H9 (cell line): ENCODE data around the gene MRLN. TPM values are rescaled to one million over a fixed set of nuclear protein-coding genes. Genes with fewer than 3 reads are reported as not detected.

Experiments
- DNase-seq: peaks from one replicate; pipeline ENCODE4 v3.0.0-alpha.2; 2017
- H2AFZ ChIP-seq: one replicate; pipeline ENCODE4 v1.6.1; 2013; ENCODE audit warnings: mild to moderate bottlenecking, low read length, control low read depth, moderate library complexity
- H2AK5ac ChIP-seq: 2 replicates; pipeline ENCODE4 v1.6.1; 2013; ENCODE audit warnings: low read length, control low read depth, mixed read lengths; ENCODE audit not compliant: insufficient read length
- H2BK120ac ChIP-seq: one replicate; pipeline ENCODE4 v1.6.1; 2013; ENCODE audit warnings: low read depth, mild to moderate bottlenecking, low read length, control low read depth, inconsistent platforms; ENCODE audit not compliant: poor library complexity, severe bottlenecking
- H2BK12ac ChIP-seq: 2 replicates; pipeline ENCODE4 v1.6.1; 2013; ENCODE audit warnings: low read length, control low read depth, mixed read lengths, low read depth; ENCODE audit not compliant: insufficient read length
- H2BK15ac ChIP-seq: 2 replicates; pipeline ENCODE4 v1.6.1; 2013; ENCODE audit warnings: low read depth, low read length, control low read depth
- H2BK20ac ChIP-seq: one replicate; pipeline ENCODE4 v1.6.1; 2013; ENCODE audit warnings: low read depth, mild to moderate bottlenecking, low read length, control low read depth, inconsistent platforms; ENCODE audit not compliant: poor library complexity, severe bottlenecking
- H2BK5ac ChIP-seq: 2 replicates; pipeline ENCODE4 v1.6.1; 2013; ENCODE audit warnings: low read length, control low read depth, mixed read lengths; ENCODE audit not compliant: insufficient read length
- H3K14ac ChIP-seq: 2 replicates; pipeline ENCODE4 v1.6.1; 2013; ENCODE audit warnings: low read length, control low read depth; ENCODE audit not compliant: insufficient read depth
- H3K18ac ChIP-seq: 2 replicates; pipeline ENCODE4 v1.6.1; 2013; ENCODE audit warnings: low read depth, mild to moderate bottlenecking, mixed read lengths, low read length, control low read depth; ENCODE audit not compliant: insufficient read length
- H3K23ac ChIP-seq: 2 replicates; pipeline ENCODE4 v1.6.1; 2013; ENCODE audit warnings: low read length, control low read depth, mixed read lengths, low read depth; ENCODE audit not compliant: insufficient read length
- H3K23me2 ChIP-seq: 2 replicates; pipeline ENCODE4 v1.6.1; 2013; ENCODE audit warnings: low read depth, mild to moderate bottlenecking, mixed read lengths, low read length, control low read depth; ENCODE audit not compliant: insufficient read length, poor library complexity, severe bottlenecking
- H3K27ac ChIP-seq: 2 replicates; pipeline ENCODE4 v1.5.1; 2013; ENCODE audit warnings: low read length, control low read depth, mixed read lengths, low read depth; ENCODE audit not compliant: insufficient read length
- H3K27me3 ChIP-seq: 2 replicates; pipeline ENCODE4 v1.6.1; 2013; ENCODE audit warnings: low read length, control low read depth, inconsistent platforms; ENCODE audit not compliant: insufficient read depth
- H3K4ac ChIP-seq: 2 replicates; pipeline ENCODE4 v1.6.1; 2013; ENCODE audit warnings: low read depth, mild to moderate bottlenecking, control low read depth, inconsistent platforms, low read length, moderate library complexity
- H3K4me1 ChIP-seq: 2 replicates; pipeline ENCODE4 v1.6.1; 2013; ENCODE audit warnings: low read length, control low read depth, inconsistent platforms; ENCODE audit not compliant: insufficient read depth
- H3K4me2 ChIP-seq: 2 replicates; pipeline ENCODE4 v1.6.1; 2013; ENCODE audit warnings: low read length, control low read depth, mixed read lengths; ENCODE audit not compliant: insufficient read length, insufficient read depth
- H3K56ac ChIP-seq: 2 replicates; pipeline ENCODE4 v1.6.1; 2013; ENCODE audit warnings: low read depth, mild to moderate bottlenecking, mixed read lengths, low read length, control low read depth; ENCODE audit not compliant: insufficient read length
- H3K79me1 ChIP-seq: 2 replicates; pipeline ENCODE4 v1.6.1; 2013; ENCODE audit warnings: low read depth, mild to moderate bottlenecking, moderate library complexity, low read length, control low read depth, inconsistent platforms; ENCODE audit not compliant: insufficient read depth, poor library complexity, severe bottlenecking
- H3K79me2 ChIP-seq: 2 replicates; pipeline ENCODE4 v1.6.1; 2013; ENCODE audit warnings: low read length, control low read depth, inconsistent platforms; ENCODE audit not compliant: insufficient read depth
- H3K9ac ChIP-seq: 2 replicates; pipeline ENCODE4 v1.6.1; 2013; ENCODE audit warnings: low read length, control low read depth, mixed read lengths; ENCODE audit not compliant: insufficient read length; ENCODE audit errors: extremely low read depth
- H3K9me3 ChIP-seq: one replicate; pipeline ENCODE4 v1.6.1; 2013; ENCODE audit warnings: low read depth, low read length, inconsistent platforms; ENCODE audit not compliant: control insufficient read depth
- H3T11ph ChIP-seq: one replicate; pipeline ENCODE4 v1.6.1; 2013; ENCODE audit warnings: mild to moderate bottlenecking, low read length, control low read depth, inconsistent platforms
- H4K20me1 ChIP-seq: one replicate; pipeline ENCODE4 v1.6.1; 2013; ENCODE audit not compliant: control insufficient read depth, insufficient read length, insufficient read depth
- H4K5ac ChIP-seq: 2 replicates; pipeline ENCODE4 v1.6.1; 2013; ENCODE audit warnings: low read depth, mild to moderate bottlenecking, mixed read lengths, low read length, control low read depth; ENCODE audit not compliant: insufficient read length
- H4K8ac ChIP-seq: replicated peaks from 2 replicates; pipeline ENCODE4 v1.6.1; 2013; ENCODE audit warnings: low read length, control low read depth, mixed read lengths, low read depth; ENCODE audit not compliant: insufficient read length
- H4K91ac ChIP-seq: 2 replicates; pipeline ENCODE4 v1.6.1; 2013; ENCODE audit warnings: low read depth, mild to moderate bottlenecking, moderate library complexity, mixed read lengths, low read length, control low read depth; ENCODE audit not compliant: insufficient read length
- H3K27ac Mint-ChIP-seq, 3 experiments: 2 replicates in 2 of 3; 3 replicates in 1 of 3; pipeline ENCODE4 v1.8.0; 2020 to 2021; ENCODE audit warnings: mixed read lengths in 3 of 3, mild to moderate bottlenecking in 1 of 3, moderate library complexity in 1 of 3
- H3K27me3 Mint-ChIP-seq: 2 replicates; pipeline ENCODE4 v1.8.0; 2021; ENCODE audit warnings: low read depth, mild to moderate bottlenecking, moderate library complexity, mixed read lengths
- H3K36me3 Mint-ChIP-seq, 3 experiments: 2 replicates in 2 of 3; 3 replicates in 1 of 3; pipeline ENCODE4 v1.8.0; 2020 to 2021; ENCODE audit warnings: low read depth in 3 of 3, mixed read lengths in 3 of 3; ENCODE audit not compliant: insufficient read depth in 1 of 3
- H3K4me1 Mint-ChIP-seq, 2 experiments: 2 replicates each; pipeline ENCODE4 v1.8.0; 2020; ENCODE audit warnings: mixed read lengths in 2 of 2
- H3K4me3 Mint-ChIP-seq, 2 experiments: 2 replicates in 1 of 2; 3 replicates in 1 of 2; pipeline ENCODE4 v1.8.0; 2020 to 2021; ENCODE audit warnings: mild to moderate bottlenecking in 2 of 2, mixed read lengths in 2 of 2, moderate library complexity in 1 of 2
- H3K9me3 Mint-ChIP-seq, 2 experiments: 2 replicates in 1 of 2; 3 replicates in 1 of 2; pipeline ENCODE4 v1.8.0; 2020; ENCODE audit warnings: mild to moderate bottlenecking in 2 of 2, mixed read lengths in 2 of 2, moderate library complexity in 1 of 2
- CTCF ChIP-seq: fragments of 200-600 bp; sonication (generic); conservative IDR thresholded peaks from 3 replicates; pipeline ENCODE4 v1.8.0; 2021; ENCODE audit warnings: antibody characterized with exemption, mild to moderate bottlenecking
- whole genome bisulfite sequencing: extraction: QIAGEN DNeasy Blood & Tissue Kit; methylation state at CpG from one replicate; pipeline ENCODE4 v1.1.7; 2013; ENCODE audit warnings: missing lambda C conversion rate, low lambda C conversion rate, mixed read lengths; ENCODE audit not compliant: insufficient read length; ENCODE audit errors: extremely low coverage; 5-methylcytosine and 5-hydroxymethylcytosine counted together
- total RNA-seq: library from RNA; stranded (reverse); gene quantifications from 2 replicates; pipeline ENCODE4 v1.2.1, GENCODE V29; 2021

Gene MRLN
- total RNA-seq, 1 experiment from 2014 or later = not detected

- Histone ChIP-seq H3K9me3 (no peaks in the 10 kb centered on the region), H2AK5ac (no peak overlapping the region), H3K4ac (no peak overlapping the region), H2BK20ac (no peak overlapping the region), H4K5ac (no peak overlapping the region), H3K4me2 (no peak overlapping the region), H2AFZ (no peak overlapping the region), H2BK15ac (no peak overlapping the region), H3K27me3 (no peaks in the 10 kb centered on the region), H3K18ac (no peak overlapping the region), H3K23ac (no peak overlapping the region), H4K8ac (no peak overlapping the region), H3K79me1 (no peaks in the 10 kb centered on the region), H3T11ph (no peak overlapping the region), H2BK12ac (no peak overlapping the region), H3K23me2 (no peaks in the 10 kb centered on the region), H3K14ac (no peak overlapping the region), H2BK120ac (no peak overlapping the region), H4K91ac (no peak overlapping the region), H3K56ac (no peak overlapping the region), H3K27ac (no peak overlapping the region), H3K9ac (no peak overlapping the region), H3K79me2 (no peaks in the 10 kb centered on the region), H4K20me1 (no peaks in the 10 kb centered on the region), H2BK5ac (no peak overlapping the region), H3K4me1 (no peaks in the 10 kb centered on the region)
- Mint-ChIP-seq H3K4me1 (0 out of 4 replicates have a peak, but pooled peaks cover 0 to 2% of the 10 kb centered on the region in 2 experiments), H3K27me3 (no peaks in the 10 kb centered on the region), H3K36me3 (peaks cover 24 to 49% (median 25%) of the 10 kb centered on the region in 3 experiments), H3K4me3 (no peak overlapping the region), H3K27ac (no peak overlapping the region), H3K9me3 (peaks cover 40 to 47% of the 10 kb centered on the region in 2 experiments)
- no peak for DNase-seq
- WGBS = no CpG with 5 or more reads among the region's 11 CpGs
- TF ChIP-seq CTCF = no peak
Measured at GRCh38 chr10:59770689-59771088, 17.4 kb upstream of the MRLN start.
